C4-2B (cell line): ENCODE data around the gene PTN.

Experiments used
- CTCF ChIP-seq: fragments of 450-650 bp; conservative IDR thresholded peaks from 2 replicates; pipeline ENCODE4 v1.5.1; 2017; ENCODE audit warnings: mild to moderate bottlenecking
- ZFX ChIP-seq: fragments of 450-650 bp; IDR thresholded peaks from 2 replicates; pipeline ENCODE4 v1.6.1; 2017

DNA sequence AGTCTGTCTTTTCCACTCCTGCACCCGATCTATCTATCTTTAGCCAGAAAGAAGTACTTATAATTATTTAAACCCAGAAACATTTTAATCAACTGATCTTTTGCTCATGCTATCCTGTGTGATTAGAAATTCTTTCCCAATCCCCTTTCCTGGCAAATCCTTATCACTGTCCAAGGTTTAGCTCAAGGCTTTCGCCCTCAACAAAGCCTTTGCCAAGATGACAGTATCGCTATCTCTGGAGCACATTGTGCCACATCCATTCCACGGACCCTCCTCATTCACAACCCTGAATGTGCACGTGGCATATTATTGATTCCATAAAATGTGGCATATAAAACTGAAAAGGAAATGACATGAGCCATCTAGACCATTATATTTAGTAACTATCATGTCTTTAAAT lies 71.3 kb downstream of the PTN start:
- TF ChIP-seq CTCF (no peak), ZFX (no peak)
